GM19239 (cell line): ENCODE measurements around the gene ASH1L.
"Not testable (repeated sequence)": the region's sequence is repeated elsewhere in the genome, so short reads cannot be mapped to it uniquely, and the experiment has no call there.

Experiments used
- DNase-seq: peaks from one replicate; pipeline ENCODE4 v3.0.0; 2011; ENCODE audit warnings: low spot score; ENCODE audit not compliant: insufficient read length
- FAIRE-seq: peaks from 2 replicates; lab custom pipeline; 2011; peaks lifted over from hg19 to GRCh38; lab: Jason Lieb, UNC

ASH1L gene

DNA sequence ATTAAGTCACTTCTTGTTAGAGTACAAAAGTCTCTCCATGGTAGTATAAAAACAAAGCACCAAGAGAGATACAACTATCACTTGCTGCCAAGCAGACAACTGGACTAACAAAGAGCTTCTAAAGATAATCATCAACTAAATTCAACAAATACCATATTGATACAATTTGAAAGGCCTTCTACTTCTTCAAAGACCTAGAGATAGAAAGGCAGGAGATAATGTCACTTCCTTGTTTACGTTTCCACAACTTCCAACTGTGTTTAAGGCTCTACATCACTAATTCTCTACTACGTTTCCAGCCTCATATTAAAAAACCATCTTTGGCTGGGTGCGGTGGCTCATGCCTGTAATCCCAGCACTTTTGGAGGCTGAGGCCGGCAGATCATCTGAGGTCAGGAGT is 104.5 kb downstream of the ASH1L start:
- no peak for FAIRE-seq
- DNase-seq, result no peak

DNA sequence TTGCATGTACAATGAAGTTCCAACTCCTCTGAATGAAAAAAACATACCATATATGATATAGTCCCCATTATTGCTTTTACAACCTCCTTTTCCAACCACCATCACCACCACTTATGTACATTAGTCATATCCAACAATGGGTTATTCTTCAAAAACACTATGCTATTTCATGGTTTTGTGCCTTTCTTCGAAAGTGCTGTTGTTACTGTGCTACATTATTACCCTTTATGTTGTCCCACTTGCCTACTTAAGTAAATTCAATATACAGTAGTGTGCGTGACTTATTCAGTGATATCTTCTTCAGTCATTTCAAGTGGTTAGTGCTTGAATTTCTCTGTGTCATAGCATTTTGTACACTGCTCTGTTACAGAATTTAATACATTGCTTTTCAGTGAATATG is 105.3 kb downstream of the ASH1L start:
- FAIRE-seq (no peak), DNase-seq (no peak)

DNA sequence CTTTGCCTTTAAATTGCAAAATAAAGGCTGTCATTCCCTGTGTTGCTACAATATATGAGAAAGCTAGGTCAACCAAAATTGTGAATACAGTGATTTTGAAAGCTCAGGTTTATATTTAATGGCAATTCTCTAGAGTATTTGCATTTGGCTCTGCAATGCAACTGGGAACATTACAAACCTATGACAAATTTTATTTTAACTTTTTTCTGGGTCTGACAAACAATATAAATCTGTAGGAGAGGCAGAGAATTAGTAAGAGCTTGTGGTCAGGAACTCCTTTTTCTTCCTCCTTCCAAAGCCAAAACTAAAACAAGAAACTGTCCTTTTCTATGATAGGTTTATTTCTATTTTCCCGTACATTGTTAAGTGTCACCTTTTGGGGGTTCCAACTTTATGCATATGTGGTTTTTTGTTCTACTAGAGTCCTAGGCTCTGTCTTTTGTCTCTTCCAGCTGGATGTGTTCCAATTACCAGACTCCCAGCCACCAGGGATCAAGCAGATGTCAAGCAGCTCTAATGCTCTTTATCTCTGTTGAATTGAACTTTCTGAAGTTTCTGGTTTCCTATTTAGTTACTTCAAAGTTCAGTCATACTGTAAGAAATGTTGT is 106.9 kb downstream of the ASH1L start:
- no peak for DNase-seq
- no peak for FAIRE-seq

DNA sequence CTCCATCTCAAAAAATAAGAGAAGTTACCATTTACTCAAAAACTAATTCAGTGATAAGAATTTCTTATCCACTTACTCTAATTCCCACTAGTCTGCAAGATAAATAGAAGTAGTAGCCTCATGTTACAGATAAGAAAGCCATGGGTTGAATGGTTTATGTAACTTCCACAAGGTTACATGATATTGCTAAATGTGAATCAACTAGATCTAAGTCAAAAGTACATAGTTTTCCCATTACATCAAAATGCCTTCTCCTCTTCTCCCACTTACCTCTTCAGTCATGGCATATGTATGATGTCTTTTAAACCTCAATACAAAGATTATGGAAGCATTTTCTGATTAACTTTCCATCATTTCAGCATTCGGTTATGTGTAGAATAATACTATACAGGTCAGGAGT is 108.5 kb downstream of the ASH1L start:
- FAIRE-seq, result no peak
- DNase-seq, result no peak

DNA sequence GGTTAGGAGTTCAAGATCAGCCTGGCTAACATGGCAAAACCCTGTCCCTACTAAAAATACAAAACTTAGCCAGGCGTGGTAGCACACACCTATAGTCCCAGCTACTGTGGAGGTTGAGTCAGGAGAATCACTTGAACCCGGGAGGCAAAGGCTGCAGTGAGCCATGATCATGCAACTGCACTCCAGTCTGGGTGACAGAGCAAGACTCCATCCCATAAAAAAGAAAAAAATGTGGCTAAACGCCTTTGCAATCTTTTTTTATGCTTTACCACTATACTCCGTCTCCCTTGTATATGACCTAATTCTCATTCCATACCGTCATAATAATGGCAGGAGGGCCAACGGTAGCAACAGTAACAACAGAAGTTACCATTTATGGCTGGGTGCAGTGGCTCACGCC is 109.5 kb downstream of the ASH1L start:
- FAIRE-seq (no peak), DNase-seq (no peak)

DNA sequence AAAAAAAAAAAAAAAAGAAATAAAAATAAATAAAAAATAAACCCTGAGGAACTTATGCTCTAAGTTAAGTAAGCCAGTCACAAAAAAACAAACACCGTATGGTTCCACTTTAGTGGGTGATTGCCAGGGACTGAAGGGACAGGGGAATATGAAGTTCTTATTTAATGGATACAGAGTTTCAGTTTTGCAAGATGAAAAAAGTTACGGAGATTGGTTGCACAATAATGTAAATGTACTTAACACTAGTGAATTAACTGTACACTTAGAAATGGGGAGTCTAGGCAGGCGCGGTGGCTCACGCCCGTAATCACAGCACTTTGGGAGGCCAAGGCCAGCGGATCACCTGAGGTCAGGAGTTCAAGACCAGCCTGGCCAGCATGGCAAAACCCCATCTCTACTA is 111.4 kb downstream of the ASH1L start:
- DNase-seq, result no peak
- no peak for FAIRE-seq

DNA sequence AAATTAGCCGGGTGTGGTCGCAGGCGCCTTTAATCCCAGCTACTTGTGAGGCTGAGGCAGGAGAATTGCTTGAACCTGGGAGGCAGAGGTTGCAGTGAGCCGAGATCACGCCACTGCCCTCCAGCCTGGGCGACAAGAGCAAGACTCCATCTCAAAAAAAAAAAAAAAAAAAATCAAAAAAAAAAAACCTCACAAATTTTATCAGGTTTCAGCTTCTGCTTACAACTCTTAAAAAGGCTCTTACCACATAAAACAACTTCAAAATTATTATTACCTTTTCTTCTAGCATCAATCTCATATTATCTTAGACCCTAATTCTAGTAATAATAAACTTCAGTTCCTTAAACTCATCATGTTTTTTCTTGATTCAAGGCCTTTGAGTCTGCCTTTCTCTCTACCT is 120.2 kb downstream of the ASH1L start:
- DNase-seq, FAIRE-seq: not testable (repeated sequence)

DNA sequence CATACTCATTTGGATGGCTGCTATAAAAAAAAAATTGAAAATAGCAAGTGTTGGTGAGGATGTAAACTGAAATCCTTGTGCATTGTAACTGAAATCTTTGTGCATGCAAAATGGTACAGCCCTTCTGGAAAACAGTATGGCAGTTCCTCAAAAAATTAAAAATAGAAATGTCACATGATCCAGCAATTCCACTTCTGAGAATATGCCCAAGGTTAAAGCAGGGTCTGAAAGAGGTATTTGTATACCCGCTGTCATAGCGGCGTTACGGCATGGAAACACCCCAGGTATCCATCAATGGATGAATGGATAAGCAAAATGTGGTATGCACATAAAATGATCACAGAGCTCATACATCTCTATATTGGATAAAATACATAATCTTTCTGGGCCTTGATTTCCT is 125.2 kb downstream of the ASH1L start:
- FAIRE-seq, result no peak
- no peak for DNase-seq

DNA sequence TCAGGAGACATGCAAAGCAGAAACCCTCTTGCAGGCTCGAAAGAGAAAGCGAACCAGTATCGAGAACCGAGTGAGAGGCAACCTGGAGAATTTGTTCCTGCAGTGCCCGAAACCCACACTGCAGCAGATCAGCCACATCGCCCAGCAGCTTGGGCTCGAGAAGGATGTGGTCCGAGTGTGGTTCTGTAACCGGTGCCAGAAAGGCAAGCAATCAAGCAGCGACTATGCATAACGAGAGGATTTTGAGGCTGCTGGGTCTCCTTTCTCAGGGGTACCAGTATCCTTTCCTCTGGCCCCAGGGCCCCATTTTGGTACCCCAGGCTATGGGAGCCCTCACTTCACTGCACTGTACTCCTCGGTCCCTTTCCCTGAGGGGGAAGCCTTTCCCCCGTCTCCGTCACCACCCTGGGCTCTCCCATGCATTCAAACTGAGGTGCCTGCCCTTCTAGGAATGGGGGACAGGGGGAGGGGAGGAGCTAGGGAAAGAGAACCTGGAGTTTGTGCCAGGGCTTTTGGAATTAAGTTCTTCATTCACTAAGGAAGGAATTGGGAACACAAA is 128.7 kb downstream of the ASH1L start:
- DNase-seq, FAIRE-seq: not testable (repeated sequence)

DNA sequence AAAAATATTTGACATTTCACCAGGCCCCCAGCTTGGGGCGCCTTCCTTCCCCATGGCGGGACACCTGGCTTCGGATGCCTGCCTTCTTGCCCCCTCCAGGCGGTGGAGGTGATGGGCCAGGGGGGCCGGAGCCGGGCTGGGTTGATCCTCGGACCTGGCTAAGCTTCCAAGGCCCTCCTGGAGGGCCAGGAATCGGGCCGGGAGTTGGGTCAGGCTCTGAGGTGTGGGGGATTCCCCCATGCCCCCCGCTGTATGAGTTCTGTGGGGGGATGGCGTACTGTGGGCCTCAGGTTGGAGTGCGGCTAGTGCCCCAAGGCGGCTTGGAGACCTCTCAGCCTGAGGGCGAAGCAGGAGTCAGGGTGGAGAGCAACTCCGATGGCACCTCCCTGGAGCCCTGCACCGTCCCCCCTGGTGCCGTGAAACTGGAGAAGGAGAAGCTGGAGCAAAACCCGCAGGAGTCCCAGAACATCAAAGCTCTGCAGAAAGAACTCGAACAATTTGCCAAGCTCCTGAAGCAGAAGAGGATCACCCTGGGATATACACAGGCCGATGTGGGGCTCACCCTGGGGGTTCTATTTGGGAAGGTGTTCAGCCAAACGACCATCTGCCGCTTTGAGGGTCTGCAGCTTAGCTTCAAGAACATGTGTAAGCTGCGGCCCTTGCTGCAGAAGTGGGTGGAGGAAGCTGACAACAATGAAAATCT is 129.3 kb downstream of the ASH1L start:
- FAIRE-seq, DNase-seq: not testable (repeated sequence)

DNA sequence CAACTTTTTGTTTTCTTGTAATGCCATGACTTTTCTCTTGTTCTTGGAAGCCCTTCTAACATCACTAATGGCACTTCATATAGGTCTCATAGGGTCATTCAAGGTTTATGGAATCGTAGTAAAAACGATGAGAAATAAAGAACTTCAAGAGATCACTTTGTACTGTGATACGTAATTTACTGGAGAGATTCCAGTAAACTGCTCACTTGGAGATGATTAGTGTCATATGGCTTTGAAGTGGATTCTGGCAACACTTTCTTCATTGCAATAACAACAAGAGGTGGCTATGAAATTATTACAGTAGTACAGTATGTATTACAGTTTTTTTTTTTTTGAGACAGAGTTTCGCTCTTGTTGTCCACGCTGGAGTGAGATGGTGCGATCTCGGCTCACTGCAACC is 138.5 kb downstream of the ASH1L start:
- FAIRE-seq (no peak), DNase-seq (no peak)

DNA sequence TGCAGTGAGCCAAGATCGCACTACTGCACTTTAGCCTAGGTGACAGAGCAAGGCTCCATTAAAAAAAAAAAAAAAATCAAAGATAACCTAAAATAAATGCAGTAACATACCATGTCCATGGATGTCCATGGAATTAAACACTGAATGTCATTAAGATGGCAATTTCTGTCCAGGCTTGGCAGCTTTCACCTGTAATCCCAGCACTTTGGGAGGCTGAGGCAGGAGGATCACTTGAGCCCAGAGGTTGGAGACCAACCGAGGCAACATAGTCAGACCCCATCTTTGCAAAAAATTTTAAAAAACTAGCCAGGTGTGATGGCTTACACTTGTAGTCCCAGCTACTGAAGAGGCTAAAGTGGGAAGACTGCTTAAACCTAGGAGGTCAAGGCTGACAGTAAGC is 141.8 kb downstream of the ASH1L start:
- FAIRE-seq (peak; percentile 8), DNase-seq (no peak)

DNA sequence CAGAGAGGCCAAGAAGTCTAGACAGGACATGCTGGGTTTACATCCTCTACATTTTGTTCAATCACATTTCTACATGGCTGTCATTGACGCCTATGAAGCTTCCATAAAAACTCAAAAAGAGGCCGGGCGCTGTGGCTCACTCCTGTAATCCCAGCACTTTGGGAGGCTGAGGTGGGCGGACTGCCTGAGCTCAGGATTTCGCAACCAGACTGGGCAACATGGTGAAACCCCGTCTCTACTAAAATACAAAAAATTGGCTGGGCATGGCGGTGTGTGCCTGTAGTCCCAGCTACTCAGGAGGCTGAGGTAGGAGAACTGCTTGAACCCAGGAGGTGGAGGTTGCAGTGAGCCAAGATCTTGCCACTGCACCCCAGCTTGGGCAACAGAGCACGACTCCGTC is 150.8 kb downstream of the ASH1L start:
- not testable (repeated sequence) for FAIRE-seq, DNase-seq

DNA sequence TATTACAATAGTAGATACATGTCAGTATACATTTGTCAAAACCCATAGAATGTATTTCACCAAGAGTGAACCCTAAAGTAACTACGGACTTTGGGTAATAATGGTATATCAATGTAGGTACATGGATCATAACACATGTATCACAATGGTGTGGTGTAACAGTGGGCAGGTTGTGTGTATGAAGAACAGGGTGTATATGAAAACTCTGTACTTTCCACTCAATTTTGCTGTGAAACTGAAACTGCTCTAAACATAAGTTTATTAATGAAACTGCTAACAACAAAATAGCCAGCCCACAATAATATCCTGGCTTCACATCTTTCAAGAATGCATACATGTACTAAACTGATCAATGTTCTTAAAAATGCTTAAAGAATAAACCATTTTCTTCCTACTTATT is 151.7 kb downstream of the ASH1L start:
- FAIRE-seq (peak; percentile 62), DNase-seq (no peak)

DNA sequence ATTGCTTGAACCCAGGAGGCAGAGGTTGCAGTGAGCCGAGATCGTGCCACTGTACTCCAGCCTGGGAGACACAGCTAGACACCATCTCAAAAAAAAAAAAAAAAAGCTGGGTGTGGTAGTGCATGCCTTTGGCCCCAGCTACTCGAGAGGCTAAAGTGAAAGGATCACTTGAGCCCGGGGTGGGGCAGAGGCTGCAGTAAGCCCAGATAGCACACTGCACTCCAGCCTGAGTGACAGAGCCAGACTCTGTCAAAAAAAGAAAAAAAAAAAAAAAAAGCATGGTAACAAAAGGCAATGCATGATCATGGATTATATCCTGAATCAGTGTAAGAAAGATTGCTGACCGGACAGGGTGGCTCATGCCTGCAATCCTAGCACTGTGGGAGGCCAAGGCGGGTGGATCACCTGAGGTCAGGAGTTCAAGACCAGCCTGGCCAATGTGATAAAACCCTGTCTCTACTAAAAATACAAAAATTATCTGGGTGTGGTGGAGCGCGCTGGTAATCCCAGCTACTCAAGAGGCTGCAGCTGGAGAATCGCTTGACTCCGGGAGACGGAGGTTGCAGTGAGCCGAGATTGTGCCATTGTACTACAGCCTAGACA is 165.6 kb downstream of the ASH1L start:
- no peak for DNase-seq
- no peak for FAIRE-seq

DNA sequence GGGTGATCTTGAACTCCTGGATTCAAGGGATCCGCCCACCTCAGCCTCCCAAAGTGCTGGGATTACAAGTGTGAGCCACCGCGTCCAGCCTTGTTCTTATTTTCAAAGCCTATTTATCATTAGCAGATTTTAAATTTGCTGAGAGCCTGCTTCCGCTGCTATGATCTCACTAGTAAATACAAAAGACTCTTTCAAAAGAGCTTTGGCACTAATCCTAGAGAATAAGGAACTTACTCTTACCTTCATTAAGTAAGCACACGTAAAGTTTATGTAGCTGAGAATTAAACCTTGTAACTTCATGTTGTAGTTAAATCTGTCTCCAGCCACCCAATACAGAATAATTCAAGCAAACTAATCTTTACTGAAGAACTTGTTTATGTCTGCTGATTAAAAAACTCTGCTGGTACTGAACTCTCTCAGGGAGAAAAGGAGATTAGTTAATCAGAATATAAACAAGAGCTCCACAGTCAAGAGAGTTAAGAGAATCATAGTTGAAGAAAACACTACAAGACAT is 169.6 kb downstream of the ASH1L start:
- FAIRE-seq, result no peak

DNA sequence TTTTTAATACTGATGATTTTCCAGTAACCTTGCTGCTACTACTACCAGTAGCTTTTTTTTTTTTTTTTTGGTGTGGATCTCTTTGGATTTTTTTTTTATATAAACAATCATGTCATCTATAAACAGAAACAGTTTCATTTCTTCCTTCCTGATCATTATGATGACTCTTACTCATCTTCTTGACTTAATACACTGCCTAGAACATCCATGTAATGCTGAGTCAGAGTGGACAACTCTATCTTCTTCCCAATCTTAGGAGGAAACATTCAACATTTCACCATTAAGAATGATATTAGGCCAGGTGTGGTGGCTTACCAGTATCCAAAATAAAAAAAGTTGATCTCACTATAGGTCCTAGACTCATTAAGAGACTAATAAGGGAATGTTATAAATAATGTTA is 172.8 kb downstream of the ASH1L start:
- DNase-seq (no peak), FAIRE-seq (no peak)

More for the DNA sequence above, 169.6 kb downstream of the ASH1L start:
- DNase-seq, result no peak

DNA sequence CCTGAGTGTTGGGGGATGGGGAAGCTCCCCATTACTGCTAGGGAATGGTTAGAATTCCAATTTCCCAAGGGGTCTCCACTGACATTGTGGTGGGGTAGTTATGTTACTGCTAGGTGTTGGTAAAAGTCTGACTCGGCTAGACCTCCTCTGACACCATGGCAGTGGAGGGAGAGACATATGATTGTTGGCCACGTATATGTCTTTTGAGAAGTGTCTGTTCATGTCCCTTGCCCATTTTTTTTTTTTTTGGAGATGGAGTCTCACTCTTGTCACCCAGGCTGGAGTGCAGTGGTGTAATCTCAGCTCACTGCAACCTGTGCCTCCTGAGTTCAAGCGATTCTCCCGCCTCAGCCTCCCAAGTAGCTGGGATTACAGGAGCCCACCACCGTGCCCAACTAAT is 176.8 kb downstream of the ASH1L start:
- DNase-seq, FAIRE-seq: not testable (repeated sequence)

DNA sequence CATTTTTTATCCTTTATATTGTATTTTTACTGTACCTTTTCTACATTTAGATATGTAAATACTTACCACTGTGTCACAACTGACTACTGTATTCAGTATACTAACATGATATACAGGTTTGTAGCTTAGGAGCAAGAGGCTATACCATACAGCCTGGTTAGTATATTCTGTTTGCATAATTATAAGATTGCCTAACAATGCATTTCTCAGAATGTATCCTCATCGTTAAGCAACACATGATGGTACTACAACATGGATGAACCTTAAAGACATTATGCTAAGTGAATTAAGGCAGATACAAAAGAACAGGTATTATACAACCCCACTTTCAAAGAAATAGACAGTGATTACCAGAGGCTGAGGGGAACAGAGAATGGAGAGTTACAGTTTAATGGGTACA is 179.2 kb downstream of the ASH1L start:
- FAIRE-seq, result no peak
- DNase-seq, result no peak

DNA sequence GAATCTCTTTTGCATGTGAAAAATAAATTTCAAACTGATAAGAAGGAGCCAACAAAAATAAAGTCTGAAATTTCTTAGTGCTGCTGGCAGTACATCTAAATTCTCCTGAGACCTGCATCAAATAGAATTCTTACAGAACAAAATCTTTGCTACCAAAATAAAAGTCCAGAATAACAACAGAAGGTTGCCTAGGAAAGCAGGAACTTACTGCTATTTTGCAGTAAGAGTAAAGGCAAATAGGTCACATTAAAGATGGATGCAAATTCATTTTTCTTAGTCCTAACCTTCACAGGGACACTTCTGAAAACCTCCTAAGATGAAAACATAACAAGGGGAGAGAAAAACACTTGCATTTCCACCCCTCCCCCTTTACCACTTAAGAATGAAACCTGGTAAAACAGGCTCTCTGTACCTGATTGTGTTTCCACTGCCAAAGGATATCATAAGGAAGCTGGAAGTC is 182.9 kb downstream of the ASH1L start:
- DNase-seq, result no peak
- FAIRE-seq, result no peak

DNA sequence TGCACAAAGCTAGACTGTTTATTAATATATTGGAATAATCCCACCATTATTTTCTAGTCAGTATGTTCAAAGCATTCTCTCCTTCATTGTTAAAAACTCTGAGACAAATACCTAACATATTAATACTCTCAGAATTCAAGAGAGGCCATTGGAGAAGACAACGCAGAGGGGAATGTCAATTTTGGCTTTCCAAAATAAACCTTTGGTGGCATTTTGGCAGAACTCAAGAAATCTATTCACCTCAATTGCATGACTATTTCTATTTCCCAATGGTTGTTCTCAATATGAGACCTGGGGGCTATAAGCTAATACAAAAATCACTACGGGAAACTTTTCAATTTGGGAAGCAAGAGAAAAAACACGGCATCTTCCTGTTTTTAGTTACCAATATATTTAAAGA is 183.4 kb downstream of the ASH1L start:
- DNase-seq (no peak), FAIRE-seq (no peak)
